Spleen (tissue), 7 donors: ENCODE data around the gene ACVR2B.

Experiments used
- CTCF ChIP-seq, 11 experiments: fragments of 200-600 bp in 7 of 11; fragments of 450-650 bp in 4 of 11; sonication (generic) in 4 of 11; IDR thresholded peaks in 8 of 11; conservative IDR thresholded peaks in 3 of 11; 1 replicate in 7 of 11; 2 replicates in 4 of 11; pipeline versions ENCODE4 v1.4.0 to v1.8.0; 2016 to 2021; ENCODE audit warnings: antibody characterized with exemption in 11 of 11, inconsistent platforms in 4 of 11, mild to moderate bottlenecking in 1 of 11
- POLR2A ChIP-seq, 3 donors: fragments of 450-650 bp; IDR thresholded peaks; one replicate each; pipeline ENCODE4 v1.5.1; 2017; ENCODE audit warnings: antibody characterized with exemption in 3 of 3, mild to moderate bottlenecking in 1 of 3
- donor health status: DM: no; HTN: no; CAD: no; lungs with moderate emphysema.
- donor health status: DM: no; HTN: no; CAD: no.
- donor health status: DM: no; HTN: no; CAD: no.

GRCh38 chr3:38473229-38473628, 19.5 kb downstream of the ACVR2B start:
- TF ChIP-seq CTCF (IDR thresholded peaks at IDR 0.05 in 8 of 11, conservative IDR thresholded peaks at IDR 0.05 in 3 of 11) (no peak), POLR2A (IDR thresholded peaks at IDR 0.05) (no peak)
